ENCODE results near the gene ACADS.
A peak's percentile ranks its signal among the peaks of the same experiment; 100 is the strongest.

Gene ACADS, protein sequence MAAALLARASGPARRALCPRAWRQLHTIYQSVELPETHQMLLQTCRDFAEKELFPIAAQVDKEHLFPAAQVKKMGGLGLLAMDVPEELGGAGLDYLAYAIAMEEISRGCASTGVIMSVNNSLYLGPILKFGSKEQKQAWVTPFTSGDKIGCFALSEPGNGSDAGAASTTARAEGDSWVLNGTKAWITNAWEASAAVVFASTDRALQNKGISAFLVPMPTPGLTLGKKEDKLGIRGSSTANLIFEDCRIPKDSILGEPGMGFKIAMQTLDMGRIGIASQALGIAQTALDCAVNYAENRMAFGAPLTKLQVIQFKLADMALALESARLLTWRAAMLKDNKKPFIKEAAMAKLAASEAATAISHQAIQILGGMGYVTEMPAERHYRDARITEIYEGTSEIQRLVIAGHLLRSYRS
- total RNA-seq: 7.8 to 11.9 reads per million in 2 donors

DNA sequence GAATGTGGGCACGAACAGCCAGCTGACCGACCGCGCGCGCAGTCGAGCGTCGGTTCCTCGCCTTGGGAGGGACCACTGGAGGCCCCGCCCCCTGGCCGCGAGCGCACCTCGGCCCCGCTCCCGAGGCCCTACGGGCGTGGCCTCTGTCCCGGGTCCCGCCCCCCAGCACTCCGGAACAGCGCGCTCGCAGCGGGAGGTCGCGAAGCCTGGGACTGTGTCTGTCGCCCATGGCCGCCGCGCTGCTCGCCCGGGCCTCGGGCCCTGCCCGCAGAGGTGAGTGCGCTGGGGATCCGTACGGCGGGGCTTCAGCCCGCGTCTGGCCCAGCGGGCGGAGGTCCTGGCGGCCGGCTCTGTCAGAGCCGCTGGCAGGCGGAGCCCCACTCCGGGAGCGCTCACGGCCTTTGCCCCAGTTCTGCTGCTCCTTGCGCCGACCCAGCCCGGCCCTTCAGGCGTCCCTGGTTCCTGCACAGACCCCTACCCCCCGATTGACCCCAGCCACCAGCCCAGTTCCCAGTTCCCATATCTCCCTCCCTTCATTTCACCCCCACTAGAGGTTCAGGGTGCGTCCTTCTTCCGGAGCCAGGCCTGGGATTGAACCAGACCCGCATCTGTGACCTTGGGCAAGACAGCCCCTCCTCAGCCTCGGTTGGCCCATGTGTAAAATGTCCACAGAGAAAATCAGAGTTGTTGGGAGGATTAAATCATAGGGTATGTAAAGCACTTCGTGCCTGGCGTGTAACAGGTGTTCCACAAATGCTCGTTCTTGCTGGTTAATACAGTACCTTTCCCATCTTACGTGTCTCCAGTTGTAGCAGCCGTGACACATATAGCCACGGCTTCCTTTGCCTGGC is at the start of gene ACADS:
Gene ACADS, plus strand, starts transcription at position 168 of the 851 bp plus-strand sequence. Its CDS starts 60 bp downstream, at position 228.
- peak; percentile 79 to 89 (median 86) for DNase-seq

DNA sequence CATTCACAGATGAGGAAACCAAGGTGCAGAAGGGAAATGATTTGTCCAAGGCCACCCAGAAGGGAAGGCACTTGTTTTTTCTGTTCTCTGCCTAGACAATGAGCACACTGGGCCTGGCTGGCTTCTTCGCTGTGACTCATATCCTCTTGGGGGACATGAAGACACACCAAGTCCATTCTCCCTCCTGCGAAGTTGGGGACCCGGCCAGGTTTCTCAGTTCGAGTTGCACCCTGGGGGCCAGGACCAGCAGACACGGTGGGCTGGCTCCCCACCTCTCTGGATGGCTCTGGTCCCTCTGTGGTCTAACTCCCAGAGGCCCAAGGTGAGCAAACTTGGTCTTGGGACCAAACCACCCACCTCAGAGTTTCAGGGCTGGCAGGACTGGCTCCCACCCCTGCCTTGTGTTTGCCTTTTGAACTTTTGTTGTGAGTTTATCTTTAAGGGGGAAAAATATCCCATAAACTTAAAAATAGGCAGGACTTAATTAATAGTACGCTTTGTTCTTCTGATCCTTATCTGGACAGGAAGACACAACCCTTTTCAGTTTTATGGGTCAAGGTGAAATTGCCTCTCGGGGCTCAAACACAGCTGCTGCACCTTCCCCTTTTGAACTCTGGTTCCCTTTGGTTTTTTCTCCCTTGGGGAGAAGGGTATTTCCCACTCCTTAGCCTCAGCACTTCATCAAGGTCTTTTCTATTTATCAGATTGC is 47.7 kb upstream of the ACADS start:
- DNase-seq: peak in 1 of 5 experiments; percentile 41

DNA sequence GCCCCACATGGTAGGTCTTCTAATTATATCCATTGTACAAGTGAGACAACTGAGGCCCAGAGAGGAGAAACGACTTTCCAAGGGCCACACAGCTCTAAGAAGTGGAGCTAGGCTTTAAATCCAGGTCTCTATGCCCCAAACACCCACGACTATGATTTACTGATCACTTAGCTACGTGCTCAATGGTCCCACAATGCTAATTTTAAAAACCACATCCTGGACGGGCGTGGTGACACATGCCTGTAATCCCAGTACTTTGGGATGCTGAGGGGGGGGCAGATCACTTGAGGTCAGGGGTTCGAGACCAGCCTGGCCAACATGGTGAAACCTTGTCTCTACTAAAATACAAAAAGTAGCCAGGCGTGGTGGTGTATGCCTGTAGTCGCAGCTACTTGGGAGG is 47.1 kb upstream of the ACADS start:
- peak in 1 of 5 experiments; percentile 45 for DNase-seq

DNA sequence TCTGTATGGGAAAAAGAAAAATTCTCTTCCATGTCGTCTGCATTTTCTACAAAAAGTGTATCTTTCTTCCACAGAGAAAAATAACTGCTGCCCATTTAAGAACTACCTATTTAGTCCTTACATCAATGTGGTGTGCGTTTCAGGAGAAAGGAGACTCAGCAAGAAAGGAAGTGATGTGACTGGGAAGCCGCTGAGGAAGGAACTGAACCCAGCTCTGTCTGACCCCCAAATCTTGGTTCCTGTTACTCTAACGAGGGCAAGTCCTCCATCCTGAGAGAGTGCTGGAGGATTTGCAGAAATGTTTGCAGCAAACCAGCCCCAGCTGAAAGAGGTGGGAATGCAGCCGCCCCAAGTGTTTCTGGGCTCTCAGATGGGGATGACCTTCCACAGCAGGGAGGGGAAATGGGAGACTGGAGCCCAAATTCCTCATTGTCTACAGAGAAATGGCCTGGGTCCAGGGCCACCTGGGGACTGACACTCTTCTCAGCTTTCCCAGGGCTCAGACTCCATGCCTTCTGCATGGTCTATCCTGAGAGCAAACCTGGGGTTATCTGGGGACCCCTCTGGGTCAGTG is 45.4 kb upstream of the ACADS start:
- DNase-seq: no peak

DNA sequence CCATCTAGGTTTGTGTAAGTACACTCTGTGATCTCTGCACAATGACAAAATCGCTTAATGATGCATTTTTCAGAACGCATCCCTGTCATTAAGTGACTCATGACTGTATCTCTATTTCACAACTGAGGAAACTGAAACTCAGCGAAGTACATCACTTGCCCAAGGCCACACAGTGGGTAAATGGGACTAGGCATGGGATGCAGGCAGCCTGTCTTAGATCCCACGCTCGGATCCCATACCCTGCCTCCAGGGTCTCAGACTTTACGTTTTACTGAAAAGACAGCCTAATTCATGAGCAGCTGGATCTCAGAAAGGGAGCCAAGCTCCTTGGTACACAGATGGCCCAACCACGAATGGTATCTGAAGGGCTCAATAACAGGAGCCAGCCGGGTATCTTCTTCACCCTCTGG is 41.1 kb upstream of the ACADS start:
- peak in 1 of 5 experiments; percentile 62 for DNase-seq

DNA sequence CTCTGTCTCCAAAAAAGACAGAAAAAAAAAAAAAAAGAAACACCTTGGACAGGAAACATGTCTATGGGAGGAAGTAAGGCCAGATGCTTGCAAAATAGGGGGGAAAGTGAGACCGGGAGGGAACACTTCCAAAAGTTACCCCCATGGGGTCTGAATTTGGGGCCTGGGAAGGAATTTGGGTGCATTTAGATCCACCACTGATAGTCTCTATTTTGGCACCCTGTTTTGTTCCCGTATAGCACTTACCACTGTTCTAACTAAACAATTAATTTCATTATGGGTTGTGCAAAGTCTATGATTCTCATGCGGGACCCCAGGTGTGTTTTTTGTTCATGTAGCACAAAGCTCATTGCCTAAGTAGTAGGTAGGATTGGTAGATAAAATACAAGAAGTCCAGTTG is 40.1 kb upstream of the ACADS start:
- no peak for DNase-seq

DNA sequence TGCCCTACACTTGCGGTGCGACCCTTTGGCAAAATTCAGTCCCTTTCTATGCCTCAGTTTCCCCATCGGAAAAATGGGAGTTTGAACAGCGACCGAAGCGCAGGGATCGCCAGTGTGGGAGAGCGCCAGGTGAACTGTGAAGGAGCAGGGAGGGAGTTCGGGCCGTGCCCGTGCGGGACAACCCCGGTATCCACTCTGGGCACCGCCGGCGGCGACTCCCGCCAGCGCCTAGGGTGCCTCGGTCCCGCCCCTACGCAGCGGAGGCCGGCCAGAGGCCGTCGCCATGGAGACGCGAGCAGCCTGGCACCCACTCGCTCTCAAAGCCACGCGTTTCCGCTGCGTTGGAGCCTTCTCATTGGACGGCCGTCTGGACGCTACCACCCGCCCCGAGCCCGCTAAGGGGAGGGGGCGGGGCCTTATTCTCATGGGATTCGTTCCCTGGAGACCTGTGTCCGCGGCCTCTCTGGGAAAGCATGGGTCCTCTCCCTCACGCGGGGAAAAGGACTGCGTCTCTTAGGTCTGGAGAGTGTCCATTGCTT is 39.4 kb upstream of the ACADS start:
- DNase-seq: peak; percentile 92 to 99 (median 95)

DNA sequence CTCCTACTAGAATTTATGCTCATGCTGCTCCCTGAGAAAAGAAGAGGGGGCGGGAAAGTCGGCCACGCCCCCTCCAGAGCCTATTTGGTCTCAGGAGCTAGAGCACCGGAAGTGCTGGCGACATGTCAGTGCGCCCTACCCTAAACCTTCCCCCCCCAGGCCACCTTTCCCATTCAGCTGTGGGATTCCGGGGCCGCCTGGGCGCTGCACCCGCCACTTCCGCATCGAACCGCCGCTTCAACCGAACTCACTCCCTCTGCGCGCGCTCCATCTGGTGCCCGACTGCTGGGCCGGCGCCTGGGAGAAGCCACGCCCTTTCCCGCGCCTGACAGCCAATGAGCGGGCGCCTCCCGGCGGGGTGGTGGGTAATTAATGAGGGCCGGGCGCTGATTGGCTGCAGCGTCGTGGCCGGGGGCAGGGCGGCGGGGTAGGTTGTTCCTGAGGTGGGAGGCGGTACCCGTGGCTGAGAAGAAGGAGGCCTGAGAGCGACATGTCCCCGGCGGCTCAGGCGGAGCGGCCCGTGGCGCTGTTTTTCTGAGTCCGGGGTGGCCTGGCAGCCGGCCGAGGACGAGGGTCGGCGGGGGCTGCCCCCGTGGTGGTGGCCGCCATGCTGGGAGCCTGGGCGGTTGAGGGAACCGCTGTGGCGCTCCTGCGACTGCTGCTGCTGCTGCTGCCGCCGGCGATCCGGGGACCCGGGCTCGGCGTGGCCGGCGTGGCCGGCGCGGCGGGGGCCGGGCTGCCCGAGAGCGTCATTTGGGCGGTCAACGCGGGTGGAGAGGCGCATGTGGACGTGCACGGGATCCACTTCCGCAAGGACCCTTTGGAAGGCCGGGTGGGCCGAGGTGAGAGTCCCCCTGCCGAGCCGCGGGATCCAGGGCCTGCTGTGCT is 38.7 kb upstream of the ACADS start, which contains the start of gene MLEC:
Gene MLEC, plus strand, starts transcription at position 460 of the 888 bp plus-strand sequence. Its CDS starts 148 bp downstream, at position 608.
- DNase-seq: peak; percentile 99

DNA sequence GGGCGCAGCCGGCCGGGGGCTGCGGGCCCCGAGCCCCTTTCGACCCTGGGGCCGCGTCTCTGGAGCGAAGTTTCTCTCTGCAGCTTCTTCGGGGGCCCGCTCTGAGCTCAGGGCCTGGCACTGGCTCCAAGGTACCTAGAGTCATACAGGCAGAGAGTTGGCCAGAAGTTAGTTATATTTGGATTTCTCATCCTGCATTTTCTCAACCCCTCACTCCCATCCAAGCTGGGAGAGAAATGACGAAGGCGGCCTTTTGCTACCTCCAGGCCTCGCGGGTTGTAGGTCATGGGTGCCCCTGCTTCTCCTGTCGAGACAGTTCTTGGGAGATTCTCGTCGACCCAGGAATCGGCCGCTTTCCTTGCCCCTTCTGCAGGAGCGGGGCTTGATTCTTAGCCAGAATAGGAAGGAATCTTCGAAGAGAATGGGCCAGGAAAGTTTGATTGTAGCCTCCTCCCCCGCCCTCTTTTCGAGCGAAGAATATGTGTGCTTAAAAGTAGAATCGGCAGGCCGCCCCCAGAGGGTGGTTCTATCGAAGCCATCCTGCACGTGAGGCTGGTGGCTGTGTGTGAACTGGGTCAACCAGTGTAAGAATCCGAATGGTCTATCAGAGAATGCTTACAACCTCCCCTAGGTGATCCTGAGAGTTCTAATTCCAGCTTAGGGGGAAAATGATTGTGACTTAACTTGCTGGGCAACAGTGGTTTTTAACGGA is 37.9 kb upstream of the ACADS start:
- DNase-seq: peak in 4 of 5 experiments; percentile 14 to 48 (median 22)

DNA sequence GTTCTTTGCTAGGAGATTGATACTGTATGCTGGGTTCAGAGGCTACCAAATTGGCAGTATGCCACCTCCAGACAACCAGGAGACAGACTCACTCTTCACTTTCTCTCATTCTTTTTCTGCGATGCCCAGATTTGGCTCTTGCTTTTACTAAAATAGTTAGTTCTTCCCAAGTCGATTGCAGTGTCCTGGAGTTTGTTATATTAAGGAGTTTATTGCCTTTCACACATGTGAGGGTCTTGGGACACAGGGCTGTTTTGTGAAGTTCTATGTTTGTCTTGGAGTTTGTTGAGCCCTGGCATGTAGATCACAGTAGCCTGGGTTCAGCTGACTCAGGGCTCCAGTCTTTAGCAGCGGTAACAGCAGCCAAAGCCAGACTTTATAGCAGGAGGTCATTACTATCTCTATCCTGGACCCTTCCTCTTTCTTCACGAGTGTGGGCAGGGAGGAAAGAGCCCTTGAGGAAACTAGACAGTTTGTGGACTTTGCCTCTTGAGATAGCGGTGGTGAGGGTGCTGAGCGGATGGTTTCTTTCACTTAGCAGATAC is 37.0 kb upstream of the ACADS start:
- peak in 1 of 5 experiments; percentile 30 for DNase-seq

DNA sequence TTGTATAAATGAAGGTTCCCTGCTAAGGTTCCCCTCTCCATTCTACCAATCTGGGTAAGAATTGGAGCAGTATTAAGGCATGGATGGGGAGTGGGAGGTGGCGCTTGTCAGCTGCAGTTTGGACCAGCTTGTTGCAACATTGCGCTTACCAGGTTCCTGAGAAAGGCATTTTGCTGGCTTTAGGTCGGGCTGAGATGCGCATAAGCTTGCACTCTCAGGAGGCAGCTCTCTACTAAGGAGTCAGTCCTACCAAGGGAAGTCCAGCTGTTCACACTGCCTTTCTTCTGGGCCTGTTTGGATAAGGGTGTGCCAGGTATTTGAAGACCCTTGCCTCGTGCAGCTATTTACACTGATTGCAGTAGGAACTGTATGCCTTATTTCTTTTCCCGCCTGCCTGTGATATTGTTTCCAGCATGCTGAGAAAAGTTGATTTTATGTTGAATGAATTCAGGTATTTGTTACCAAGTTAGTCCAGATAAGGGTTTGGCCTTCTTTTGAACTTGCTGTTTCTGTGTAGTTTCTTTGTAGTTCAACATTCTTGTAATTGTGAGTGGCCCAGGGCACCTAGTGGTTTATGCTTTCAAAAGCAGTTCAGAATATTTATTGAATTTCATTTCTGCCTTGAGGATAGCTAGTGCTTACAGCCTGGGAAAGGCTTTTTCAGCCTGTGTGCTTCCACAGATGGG is 36.1 kb upstream of the ACADS start:
- no peak for DNase-seq

DNA sequence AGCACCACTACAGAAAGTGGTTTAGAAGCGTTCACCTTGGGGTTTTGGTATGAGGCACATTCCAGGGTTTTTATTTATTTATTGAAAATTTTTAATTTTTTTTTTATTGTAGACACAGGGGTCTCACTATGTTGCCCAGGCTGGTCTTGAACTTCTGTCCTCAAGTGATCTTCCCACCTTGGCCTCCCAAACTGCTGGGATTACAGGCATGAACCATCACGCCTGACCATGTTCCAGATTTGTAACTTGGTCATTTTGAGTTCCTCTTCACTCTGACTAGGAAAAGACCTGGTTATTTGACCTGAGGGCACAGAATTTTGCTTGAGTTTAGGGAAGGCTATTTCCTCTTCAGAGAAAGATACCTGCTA is 35.6 kb upstream of the ACADS start:
- no peak for DNase-seq

DNA sequence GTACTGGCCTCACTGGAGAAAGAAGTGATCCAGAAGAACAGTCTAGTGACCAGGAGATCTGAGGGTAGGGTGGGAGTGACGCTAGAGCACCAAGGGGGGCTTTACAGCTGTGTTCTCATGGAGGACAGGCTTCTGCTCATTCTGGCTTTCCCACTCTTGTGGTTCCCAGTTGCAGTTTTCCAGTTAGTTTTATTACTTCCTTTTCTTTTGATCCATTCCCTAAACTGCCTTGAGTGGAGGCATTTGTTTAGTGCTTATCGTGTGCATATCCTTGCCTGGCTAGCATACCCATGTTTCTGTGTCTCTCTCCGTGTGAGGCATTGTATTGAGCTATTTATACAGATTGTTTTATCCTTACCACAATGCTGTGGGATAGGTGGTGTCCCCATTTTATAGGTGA is 34.6 kb upstream of the ACADS start:
- DNase-seq: no peak

DNA sequence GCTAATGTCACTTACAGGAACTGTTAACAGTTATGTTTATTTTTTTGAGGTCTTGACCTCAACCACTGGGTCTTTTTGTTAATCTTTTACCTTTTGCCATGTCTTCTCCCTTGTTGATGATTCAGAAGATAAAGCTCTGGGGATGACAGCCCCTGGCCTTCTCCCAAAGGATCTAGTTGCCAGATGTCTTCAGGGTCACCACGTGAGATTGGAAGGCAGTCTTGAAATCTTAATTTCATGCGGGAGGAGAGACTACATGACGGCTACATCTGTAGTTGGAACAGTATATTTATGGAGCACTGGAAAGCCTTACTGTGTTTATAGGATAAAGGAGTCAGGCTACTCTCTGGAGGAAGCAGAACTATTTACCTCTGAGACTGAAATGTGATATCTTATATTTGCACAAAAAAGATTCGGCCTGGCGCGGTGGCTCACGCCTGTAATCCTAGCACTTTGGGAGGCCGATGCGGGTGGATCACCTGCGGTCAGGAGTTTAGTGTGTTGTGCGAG is 33.0 kb upstream of the ACADS start:
- DNase-seq: no peak

DNA sequence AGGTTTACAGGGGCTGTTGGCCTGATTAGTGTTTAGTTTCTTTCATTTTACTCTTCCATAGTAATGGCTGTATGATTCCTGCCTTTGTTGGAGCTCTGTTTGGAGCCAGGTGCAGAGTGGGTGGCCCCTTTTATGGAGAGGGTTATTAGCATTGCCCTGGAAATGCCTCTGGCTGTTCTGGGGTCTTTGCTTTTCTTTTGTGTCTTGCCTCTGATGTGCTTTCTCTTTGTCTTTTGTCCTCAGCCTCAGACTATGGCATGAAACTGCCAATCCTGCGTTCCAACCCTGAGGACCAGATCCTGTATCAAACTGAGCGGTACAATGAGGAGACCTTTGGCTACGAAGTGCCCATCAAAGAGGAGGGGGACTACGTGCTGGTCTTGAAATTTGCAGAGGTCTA is 31.8 kb upstream of the ACADS start:
- DNase-seq: no peak

DNA sequence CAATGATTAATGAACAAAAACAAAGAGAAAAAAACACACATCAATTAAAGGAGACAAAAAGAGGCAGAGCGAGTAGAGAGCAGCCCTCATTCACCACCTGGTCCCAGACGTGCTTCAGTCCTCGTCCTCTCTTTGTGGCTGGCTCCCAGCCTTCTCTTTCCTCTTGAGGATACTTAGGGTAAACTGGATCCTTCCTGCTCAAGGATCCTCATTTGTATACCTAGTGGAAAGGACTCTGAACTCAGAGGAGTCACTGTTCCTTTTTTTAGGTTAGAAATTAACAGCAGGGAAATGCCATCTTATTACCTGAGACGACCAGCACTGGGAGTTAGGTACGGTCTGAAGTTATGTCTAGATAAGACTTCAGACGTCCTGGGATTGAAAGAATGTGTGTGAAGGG is 29.0 kb upstream of the ACADS start:
- no peak for DNase-seq

DNA sequence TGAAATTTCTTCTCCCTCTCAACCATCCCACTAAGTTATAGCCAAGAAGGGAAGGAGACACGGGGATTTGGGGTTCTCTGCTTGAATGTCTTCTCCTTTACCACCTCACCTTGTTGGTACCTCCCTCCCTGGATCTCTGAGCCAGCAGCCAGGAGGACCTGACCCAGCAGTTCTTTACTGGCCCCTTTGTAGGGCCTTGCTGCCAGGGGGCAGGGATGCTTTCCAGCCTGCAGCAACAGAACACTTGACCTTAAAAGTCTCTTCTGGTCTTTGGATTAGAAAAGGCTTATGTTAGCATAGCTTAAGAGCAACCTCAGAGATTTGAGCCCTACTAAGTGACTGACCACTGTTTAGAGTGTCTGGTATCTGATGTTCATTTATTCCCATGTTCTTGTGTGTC is 28.3 kb upstream of the ACADS start:
- no peak for DNase-seq

DNA sequence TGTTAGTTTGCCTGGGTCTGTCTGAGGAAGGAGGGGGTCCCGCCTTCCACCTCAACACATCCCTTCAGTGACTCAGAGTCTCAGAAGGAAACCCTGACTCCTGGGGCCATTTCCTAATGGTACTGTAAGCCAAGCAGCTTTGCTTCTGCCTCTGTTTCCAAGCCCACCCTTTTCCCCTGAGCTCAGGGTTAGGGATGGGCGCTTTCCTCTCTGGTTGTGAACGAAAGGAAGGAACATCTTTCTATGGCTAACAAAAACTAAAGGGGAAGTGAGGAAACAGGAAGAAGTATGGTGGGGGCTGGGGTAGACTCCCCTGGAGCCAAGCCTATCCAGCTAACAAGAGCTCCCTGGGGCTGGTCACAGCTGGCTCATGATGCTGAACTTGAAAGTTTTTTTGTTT is 27.0 kb upstream of the ACADS start:
- DNase-seq: no peak

DNA sequence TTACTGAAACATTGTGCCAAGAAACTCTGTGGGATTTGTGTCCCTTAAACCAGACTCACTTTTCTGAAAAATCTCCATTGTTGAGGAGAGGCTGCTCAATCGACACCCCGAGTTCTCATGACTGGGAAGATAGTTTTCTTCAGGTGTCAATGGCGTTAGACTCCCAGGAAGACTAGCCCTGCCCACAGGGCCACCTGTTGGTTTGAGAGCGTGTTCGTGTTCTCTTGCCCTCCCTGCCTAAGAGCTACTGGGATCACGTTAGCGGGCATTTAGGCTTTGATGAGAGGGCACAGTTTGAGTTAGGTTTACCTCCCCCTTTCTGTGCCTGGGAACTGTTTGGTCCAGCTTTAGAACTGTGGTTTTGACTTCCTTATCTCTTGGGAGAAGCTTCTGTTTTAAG is 26.1 kb upstream of the ACADS start:
- no peak for DNase-seq

Measured in T-helper 2 cell (primary cell).